MV-4-11 (cell line): ENCODE measurements around the gene SIK2.
A peak's percentile ranks its signal among the peaks of the same experiment; 100 is the strongest.

Experiments
- DNase-seq: peaks from one replicate; lab custom pipeline; 2025; lab: John Stamatoyannopoulos, UW

The SIK2 gene

GRCh38 chr11:111601979-111602864, at the start of gene SIK2:
Gene SIK2, plus strand, starts transcription at chr11:111602449. Its CDS starts 115 bp downstream, at chr11:111602564.
- peak; percentile 85 for DNase-seq

- DNase-seq, result no peak
Measured at GRCh38 chr11:111554532-111554931, 47.7 kb upstream of the SIK2 start.

GRCh38 chr11:111555255-111555654, 47.0 kb upstream of the SIK2 start:
- DNase-seq, result no peak

- no peak for DNase-seq
Measured at GRCh38 chr11:111557425-111558111, 44.7 kb upstream of the SIK2 start.

- DNase-seq, result no peak
Measured at GRCh38 chr11:111559800-111560464, 42.3 kb upstream of the SIK2 start.

- no peak for DNase-seq
Measured at GRCh38 chr11:111560800-111561199, 41.4 kb upstream of the SIK2 start.

- no peak for DNase-seq
Measured at GRCh38 chr11:111561306-111561705, 40.9 kb upstream of the SIK2 start.

GRCh38 chr11:111561791-111562325, 40.4 kb upstream of the SIK2 start:
- DNase-seq, result no peak

- peak; percentile 47 for DNase-seq
Measured at GRCh38 chr11:111562692-111563389, 39.4 kb upstream of the SIK2 start.

GRCh38 chr11:111565114-111565720, 37.0 kb upstream of the SIK2 start:
- peak; percentile 60 for DNase-seq

GRCh38 chr11:111566324-111566723, 35.9 kb upstream of the SIK2 start:
- DNase-seq, result no peak

GRCh38 chr11:111569476-111569875, 32.8 kb upstream of the SIK2 start:
- no peak for DNase-seq

- DNase-seq, result no peak
Measured at GRCh38 chr11:111570796-111571195, 31.5 kb upstream of the SIK2 start.

GRCh38 chr11:111571829-111572501, 30.3 kb upstream of the SIK2 start:
- peak; percentile 48 for DNase-seq

GRCh38 chr11:111572581-111572980, 29.7 kb upstream of the SIK2 start:
- no peak for DNase-seq

- DNase-seq, result no peak
Measured at GRCh38 chr11:111573821-111574249, 28.4 kb upstream of the SIK2 start.

GRCh38 chr11:111574373-111575225, 27.6 kb upstream of the SIK2 start:
- no peak for DNase-seq

- DNase-seq, result no peak
Measured at GRCh38 chr11:111575740-111576139, 26.5 kb upstream of the SIK2 start.

GRCh38 chr11:111577821-111578220, 24.4 kb upstream of the SIK2 start:
- DNase-seq, result no peak

GRCh38 chr11:111581341-111581740, 20.9 kb upstream of the SIK2 start:
- DNase-seq, result no peak
